Activated T-helper 1 cell treated with anti-CD3 and anti-CD28 coated beads, Interleukin-2, amount 50 U/mL, for 16 hours (primary cell): ENCODE results near the gene ALPK3.
"Not testable (repeated sequence)": the region's sequence is repeated elsewhere in the genome, so short reads cannot be mapped to it uniquely, and the experiment has no call there.

Experiments
- DNase-seq, 2 donors: peaks; one replicate each; pipeline ENCODE4 v3.0.0-alpha.2; 2020; ENCODE audit warnings: low read depth in 1 of 2, low spot score in 1 of 2

Gene ALPK3

DNA sequence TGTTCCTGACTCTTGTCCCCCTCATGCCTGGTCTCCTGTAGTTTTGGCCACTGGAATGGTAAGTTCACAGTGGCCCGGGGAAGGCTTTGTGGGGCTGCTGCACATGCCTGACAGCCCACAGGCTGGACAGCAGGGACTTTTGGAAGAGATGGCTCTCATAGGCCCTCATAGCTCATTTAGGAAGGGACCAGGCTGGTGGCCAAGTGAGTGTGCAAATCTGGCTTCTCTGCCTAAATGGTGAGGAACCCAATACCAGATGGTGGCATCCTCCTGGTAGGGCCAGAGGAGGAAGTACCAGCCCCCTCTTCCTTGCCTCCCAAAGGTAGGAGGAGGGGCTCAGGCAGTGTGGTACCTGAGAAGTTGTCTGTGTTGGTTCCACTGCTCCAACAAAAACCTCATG is 25.6 kb downstream of the ALPK3 start:
- no peak for DNase-seq

DNA sequence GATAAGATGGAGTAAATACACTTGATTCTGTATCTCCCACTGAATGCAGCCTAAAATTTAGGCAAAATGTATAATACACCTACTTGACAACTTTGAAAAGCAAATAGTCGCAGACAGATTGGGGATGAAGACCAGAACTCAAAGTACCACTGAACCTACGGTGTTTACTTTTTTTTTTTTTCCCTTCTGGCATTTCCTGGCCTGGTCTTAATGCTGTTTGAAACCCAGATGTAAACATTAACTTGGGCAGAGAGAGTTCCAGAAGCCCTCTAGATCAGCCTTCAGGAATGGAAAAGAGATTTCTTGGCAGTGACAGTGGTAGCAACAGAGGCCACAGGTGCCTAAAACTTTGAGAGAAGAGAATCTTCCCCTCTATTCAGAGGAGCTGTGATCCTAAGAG is 27.8 kb downstream of the ALPK3 start:
- DNase-seq = no peak

DNA sequence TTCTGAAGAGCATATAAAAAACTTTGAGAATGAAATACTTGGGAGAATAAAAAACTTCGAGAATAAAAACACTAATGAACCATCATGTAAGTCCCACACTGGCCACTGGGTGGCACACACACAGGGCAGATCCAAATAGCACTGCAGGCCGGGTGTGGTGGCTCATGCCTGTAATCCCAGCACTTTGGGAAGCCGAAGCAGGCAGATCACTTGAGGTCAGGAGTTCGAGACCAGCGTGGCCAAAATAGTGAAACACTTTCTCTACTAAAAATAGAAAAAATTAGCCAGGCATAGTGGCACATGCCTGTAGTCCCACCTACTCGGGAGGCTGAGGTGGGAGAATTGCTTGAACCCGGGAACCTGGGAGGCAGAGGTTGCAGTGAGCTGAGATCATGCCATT is 28.5 kb downstream of the ALPK3 start:
- not testable (repeated sequence) for DNase-seq

DNA sequence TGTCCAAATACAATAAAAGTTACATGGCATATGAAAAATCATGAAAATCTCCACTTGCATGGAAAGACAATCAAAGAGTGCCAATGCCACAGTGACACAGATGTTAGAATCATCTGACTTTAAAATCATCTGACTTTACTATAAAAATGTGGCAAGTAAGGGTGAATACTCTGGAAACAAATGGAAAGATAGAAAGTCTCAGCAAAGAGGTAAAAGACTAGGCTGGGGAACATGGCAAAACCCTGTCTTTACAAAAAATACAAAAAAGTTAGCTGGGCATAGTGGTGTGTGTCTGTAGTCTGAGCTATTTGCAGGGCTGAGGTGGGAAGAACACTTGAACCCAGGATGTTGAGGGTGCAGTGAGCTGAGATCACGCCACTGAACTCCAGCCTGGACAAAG is 29.1 kb downstream of the ALPK3 start:
- DNase-seq = no peak

DNA sequence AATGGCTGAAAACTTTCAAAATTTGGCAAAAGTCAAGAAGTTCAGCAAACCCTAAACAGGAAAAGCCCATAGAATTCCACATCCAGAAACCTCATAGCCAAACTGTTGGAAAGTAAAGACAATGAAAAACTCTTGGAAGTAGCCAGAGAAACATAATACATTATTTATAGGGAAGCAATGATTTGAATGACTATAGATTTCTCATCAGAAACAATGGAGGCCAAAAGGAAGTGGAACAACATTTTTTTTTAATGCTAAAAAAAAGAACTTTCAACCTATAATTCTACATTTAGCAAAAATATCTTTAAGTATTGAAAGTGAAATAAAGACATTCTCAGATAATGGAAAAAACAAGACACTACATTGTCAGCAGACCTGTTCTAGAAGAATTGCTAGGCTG is 30.2 kb downstream of the ALPK3 start:
- DNase-seq = no peak

DNA sequence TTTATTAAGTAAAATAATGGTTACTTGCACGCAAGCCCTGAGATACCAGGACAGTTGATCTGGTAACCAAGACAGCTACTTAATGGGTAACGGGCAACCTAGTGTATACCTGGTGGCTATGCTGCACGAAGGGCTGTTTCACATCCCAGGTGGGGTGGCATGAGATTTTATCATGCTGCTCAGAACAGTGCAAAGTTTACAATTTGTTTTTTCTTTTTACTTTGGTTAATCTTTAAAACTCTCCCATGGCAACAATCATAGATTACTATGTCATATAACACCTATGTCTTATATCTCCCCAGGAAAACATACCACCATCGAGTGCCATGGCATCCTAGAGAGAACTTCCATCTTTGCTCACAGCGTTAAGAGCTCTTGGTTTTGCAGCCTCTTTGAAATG is 35.1 kb downstream of the ALPK3 start:
- no peak for DNase-seq

DNA sequence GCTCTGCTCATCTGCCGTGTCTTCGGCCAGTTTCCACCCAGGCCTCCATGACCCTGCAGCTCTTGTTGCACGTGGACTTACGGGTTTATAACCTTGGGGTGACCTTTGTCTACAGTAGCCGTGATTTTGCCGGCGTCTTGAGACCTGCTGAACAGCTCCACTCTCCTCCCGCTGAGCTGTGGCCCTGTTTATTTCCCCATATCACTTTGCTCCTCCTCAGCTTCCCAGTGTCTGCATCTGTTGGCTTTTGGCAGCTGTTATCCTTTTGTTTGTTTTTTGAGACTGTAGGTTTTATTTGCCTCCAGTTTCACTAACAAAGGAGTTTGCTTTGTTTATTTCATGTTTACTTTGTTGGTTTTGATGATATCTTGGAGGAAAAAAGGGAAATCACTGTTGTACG is 38.0 kb downstream of the ALPK3 start:
- DNase-seq = no peak

DNA sequence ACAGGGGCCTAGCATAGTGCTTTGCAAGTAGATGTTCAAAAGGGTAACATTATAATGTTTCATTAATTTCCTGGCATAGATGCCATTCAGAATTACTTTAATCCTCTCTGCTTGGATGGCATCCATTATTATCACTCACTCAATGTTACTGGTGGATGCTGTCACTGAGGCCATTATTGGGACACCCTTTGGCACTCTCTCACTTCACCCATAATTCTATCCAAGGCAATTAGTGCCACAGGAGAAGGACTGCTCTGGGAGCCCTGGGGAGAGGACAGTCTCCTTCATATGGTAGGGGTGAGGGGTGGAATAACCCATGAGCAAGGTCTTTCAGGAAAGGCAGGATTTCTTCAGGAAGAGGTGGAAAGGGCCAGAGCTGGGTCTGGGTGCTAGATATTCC is 38.6 kb downstream of the ALPK3 start:
- DNase-seq = no peak

DNA sequence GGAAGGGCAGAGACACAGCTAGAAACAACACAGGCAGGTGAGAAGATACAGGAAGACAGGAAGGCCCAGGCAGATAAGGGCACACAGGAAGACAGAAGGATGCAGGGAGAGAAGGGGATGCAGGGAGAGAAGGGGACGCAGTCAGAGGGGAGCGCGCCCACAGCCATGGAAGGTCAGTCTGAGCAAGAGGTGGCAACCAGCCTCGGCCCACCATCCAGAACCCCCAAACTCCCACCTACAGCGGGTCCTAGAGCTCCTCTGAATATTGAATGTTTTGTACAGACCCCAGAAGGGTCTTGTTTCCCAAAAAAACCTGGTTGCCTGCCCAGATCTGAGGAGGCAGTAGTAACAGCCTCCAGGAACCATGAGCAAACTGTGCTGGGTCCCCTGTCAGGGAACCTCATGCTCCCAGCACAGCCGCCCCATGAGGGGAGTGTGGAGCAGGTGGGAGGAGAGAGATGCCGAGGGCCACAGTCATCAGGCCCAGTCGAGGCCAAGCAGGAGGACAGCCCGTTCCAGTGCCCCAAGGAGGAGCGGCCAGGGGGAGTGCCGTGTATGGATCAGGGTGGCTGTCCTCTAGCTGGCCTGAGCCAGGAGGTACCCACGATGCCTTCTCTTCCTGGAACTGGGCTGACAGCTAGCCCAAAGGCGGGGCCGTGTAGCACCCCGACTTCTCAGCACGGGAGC is 39.7 kb downstream of the ALPK3 start:
- DNase-seq = no peak

DNA sequence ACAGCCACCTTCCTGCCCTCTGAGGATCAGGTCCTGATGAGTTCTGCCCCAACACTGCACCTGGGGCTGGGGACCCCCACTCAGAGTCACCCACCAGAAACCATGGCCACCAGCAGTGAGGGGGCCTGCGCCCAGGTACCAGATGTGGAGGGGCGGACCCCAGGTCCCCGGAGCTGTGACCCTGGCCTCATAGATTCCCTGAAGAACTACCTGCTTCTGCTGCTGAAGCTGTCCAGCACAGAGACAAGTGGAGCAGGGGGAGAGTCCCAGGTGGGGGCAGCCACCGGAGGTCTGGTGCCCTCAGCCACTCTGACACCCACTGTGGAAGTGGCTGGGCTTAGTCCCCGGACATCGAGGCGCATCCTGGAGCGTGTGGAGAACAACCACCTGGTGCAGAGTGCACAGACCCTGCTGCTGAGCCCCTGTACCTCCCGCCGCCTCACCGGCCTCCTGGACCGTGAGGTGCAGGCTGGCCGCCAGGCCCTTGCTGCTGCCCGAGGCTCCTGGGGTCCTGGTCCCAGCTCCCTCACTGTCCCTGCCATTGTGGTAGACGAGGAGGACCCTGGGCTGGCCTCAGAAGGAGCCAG is 40.4 kb downstream of the ALPK3 start:
- DNase-seq = no peak

DNA sequence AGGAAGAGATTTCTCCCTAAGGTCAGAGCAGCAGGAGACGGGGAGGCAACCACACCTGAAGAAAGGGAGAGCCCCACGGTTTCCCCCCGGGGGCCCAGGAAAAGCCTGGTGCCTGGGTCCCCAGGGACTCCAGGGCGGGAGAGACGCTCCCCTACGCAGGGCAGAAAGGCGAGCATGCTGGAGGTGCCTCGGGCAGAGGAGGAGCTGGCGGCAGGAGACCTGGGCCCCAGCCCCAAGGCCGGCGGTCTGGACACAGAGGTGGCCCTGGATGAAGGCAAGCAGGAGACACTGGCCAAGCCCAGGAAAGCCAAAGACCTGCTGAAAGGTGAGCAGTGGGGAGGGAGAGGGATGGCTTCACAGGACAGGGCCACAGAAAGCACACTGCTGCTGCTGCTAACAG is 41.1 kb downstream of the ALPK3 start:
- no peak for DNase-seq

DNA sequence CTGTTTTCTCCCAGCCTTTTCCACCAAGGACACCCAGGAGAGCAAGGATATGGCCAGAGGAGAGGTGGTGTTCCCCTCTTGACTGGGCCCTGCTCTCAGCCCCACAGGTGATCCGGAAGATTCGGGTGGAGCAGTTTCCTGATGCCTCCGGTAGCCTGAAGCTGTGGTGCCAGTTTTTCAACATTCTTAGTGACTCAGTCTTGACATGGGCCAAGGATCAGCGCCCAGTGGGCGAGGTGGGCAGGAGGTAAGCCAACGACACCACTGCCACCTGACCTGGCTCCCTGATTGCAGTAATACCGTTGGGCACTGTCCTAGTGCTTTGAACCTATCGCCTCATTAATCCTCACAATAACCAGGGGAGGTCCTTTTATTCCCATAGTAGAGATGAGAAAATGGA is 42.0 kb downstream of the ALPK3 start:
- no peak for DNase-seq

DNA sequence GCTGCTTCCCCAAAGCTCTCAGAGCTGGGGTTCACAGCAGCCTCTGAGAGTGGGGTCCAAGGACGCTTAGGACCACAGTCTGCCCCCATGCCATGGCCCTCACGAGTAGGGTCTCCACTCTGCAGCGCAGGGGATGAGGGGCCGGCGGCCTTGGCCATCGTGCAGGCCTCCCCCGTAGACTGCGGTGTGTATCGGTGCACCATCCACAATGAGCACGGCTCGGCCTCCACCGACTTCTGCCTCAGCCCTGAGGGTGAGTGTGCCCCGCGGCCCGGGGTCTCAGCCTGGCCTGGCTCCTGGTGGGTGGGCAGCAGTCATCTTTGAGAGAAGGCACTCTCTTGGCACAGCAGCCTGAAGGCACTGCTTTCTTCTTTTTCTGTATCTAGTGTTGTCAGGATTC is 42.5 kb downstream of the ALPK3 start:
- no peak for DNase-seq

DNA sequence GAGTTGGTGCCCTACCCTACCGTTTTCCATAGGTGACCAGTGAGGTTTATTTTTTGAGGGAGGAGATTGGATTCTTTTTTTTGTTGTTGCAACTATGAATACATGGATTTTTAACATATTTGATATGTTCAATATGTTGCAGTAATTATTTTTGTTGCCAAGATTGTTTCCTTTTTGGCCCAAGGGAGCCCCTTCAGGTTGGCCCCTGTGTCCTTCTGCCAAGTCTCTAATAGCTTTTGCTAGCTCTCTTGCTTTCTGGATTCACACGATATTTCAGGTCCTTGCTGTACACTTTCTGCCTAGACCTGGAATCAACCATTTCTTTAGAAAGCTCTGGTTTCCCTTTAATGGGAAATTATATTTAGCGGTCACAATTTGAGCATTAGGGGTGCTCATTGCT is 44.6 kb downstream of the ALPK3 start:
- no peak for DNase-seq

DNA sequence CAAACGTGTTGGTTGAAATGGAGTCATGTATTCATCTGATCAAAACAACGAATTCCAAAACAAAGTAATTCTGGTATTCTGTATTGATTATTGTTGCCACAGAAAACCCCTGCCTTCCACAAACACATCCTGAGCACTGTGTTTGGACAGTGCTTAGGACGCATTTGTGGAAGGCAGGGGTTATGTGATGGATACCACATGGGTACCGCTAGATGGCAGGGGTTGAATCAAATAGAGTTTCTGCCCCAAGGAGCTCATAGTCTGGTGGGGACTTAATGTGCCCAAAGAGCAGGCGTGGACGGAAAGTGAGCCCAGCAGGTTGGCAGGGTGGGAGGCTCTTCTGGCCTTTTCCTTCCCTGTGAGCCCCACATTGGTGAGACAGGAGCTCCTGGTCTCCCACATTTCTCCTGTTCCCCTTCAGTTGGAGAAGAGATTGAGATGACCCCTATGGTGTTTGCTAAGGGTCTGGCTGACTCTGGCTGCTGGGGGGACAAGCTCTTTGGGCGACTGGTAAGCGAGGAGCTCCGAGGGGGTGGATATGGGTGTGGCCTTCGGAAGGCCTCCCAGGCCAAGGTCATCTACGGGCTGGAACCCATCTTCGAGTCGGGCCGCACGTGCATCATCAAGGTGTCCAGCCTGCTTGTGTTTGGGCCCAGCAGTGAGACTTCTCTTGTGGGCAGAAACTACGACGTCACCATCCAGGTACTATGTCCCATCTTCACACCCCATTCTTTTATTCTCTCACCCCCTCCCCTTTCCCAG is 45.2 kb downstream of the ALPK3 start:
- no peak for DNase-seq

DNA sequence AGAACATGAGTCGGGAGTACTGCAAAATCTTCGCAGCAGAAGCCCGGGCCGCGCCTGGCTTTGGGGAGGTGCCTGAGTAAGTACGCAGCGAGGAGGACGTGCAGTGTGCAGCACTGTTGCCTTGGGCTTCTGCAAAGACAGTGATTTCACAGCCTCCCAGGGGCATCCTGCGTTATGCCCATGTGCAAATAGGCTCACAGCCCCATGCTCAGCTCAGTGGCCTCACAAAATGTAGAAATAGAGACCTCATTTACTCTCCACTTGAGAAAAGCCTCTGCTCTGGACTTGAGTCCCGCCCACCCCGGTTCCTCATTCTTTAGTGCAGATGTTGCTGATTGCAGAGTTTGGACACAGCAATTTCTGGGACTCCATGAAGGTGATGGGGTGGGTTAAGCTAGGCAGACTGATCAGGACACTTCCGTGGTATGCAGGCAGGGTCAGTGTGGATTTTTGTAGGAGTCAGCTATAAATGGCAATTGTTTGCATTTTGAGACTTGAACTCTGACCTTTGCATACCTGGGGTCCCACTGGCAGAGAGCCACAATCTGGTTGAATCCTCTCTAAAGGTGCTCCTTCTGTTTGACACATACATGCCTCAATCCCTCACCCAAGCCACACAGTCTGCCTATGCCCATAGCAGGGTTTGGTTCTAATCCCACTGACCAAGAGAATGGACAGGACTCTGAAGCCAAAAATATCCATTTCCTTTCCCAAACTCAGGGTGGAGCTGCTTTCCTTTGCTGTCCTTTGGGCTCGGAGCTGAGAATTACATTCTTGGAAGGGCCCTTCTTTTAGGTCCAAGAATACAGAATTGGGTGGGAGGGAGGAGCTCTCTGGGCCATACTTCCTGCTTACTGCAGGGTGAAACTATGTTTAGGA is 46.6 kb downstream of the ALPK3 start:
- no peak for DNase-seq

DNA sequence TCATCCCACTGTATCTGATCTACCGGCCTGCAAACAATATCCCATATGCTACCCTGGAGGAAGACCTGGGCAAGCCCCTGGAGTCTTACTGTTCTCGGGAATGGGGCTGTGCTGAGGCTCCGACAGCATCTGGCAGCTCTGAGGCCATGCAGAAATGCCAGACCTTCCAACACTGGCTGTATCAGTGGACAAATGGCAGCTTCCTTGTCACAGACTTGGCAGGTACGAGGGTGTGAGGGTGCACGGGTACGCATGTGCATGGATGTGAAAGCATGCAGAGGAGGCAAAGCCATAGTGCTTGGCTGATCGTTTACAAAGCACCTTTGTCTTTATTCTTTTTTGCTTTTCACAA is 47.3 kb downstream of the ALPK3 start:
- no peak for DNase-seq

DNA sequence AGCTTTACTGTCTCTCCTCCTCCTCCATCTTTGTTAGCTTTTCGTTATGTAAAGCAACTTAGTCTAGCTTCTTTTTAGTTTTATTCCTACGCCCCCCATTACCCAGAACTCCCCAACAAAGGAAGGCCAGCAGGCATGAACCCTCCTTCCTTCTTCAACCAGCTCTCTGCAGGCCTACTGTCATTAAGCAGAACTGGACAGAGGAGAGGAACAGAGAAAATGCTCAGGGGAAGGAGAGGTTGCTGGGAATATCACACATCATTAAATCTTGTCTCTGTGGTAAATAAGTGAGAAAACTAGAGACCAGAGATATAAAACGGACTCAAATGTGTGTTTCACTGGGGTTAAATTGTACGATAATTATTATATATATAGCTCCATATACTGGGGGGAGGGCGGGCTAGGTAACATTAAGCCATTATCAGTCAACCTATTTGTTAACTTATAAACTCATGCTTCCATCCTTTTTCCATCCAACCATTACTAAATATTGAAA is 48.0 kb downstream of the ALPK3 start:
- no peak for DNase-seq

DNA sequence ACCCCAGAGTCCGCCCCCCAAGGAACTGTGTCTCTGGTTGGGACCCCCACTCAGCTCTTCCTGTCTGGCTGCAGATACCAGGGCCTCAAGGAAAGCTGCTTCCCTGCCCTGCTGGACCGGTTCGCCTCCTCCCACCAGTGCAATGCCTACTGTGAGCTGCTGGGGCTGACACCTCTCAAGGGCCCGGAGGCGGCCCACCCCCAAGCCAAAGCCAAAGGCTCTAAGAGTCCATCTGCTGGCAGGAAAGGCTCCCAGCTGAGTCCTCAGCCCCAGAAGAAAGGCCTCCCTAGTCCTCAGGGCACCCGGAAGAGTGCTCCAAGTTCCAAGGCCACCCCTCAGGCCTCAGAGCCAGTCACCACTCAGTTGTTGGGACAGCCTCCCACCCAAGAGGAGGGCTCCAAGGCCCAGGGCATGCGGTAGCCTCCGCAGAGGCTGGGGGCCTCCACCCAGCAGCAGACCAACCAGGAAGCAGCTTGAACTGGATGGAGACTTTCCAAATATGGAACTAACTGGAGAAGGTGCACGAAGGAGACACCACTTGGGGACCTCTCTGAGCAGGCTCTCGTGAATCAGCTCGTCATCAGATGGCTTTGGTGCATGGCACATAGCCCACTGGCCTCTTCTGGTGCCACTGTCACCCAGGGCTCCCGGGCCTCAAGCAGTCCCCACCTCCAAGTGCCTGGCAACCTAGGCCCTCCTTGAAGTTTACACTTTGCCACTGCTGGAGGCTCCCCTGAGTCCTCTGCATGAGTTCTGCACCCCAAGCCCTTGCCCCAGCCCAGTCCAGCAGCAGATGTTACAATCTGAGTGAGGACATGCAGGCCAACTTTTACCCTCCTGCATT is 51.1 kb downstream of the ALPK3 start:
- DNase-seq = no peak

DNA sequence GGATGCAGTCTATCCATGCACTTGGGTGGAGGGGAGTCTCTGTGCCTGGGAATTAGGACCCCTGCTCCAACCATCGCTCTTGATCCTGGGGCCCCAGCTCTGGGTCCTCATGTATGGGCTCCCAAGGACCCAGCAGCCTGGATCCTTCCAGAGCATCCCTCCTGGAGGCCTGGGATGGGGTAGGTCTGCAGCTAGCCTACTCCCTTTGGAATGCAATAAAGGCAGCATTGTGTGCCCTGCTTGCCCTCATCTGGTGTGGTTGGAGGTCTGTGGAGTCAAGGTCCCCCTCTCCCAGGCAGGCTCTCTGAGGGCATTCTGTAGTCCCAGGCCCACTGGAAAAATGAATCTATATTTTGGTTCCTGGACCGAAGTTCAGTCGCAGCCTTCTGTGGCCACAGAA is 52.4 kb downstream of the ALPK3 start:
- no peak for DNase-seq
